ENCODE results near the gene XRN1. TPM values are rescaled to one million over a fixed set of nuclear protein-coding genes. Genes with fewer than 3 reads are reported as not detected.

XRN1 gene
- total and polyA plus RNA-seq, 2 of the 8 experiments (the other 6 are each of a cell fraction or from before 2014, with no cell fraction given) = 1.9 to 17.2 TPM

DNA sequence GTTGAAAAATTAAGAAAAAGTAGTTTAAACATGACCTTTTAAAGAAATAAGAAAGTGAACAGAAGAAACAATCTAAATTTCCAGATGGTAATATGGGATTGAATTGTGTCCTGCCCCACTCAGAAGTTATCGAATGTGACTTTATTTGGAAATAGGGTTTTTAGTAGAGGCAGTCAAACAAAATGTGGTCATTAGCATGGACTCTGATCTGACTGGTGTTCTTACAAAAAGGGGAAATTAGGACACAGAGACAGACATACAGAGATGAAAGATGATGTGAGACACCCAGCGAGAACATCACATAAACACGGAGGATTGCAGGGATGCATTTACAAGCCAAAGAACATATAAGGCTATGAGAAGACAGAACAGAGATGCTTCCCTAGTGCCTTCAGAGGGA is 73.2 kb downstream of the XRN1 start:
- Histone ChIP-seq H3K27ac (ENCODE audit: low read depth, low read length) (no peak overlapping the region), H2BK12ac (ENCODE audit: low read depth, low read length) (no peak overlapping the region), H3K18ac (ENCODE audit: extremely low read depth, low read length) (no peak overlapping the region), H3K36me3 (ENCODE audit: control insufficient read depth in 2 of 4, insufficient read depth in 4 of 4, low read length in 3 of 4) (peaks cover 0 to 4% (median 0%) of the 10 kb centered on the region in 4 experiments; a peak in 1 of 8 replicates), H3K27me3 (replicated peaks in 1 of 4; ENCODE audit: control insufficient read depth in 3 of 4, extremely low read depth in 1 of 4, insufficient read depth in 3 of 4, low read length in 3 of 4) (no peaks in the 10 kb centered on the region), H4K8ac (ENCODE audit: extremely low read depth, insufficient read depth, low read length) (no peak overlapping the region), H3K4ac (replicated peaks; ENCODE audit: insufficient read length, low read depth, low read length) (no peak overlapping the region), H4K20me1 (replicated peaks in 1 of 2; ENCODE audit: control insufficient read depth in 1 of 2, insufficient read depth in 2 of 2, low read length in 2 of 2) (no peaks in the 10 kb centered on the region), H2BK15ac (ENCODE audit: low read length) (no peak overlapping the region), H3K79me1 (ENCODE audit: low read depth, low read length) (no peaks in the 10 kb centered on the region), H3K9me3 (ENCODE audit: insufficient read depth in 2 of 2, low read depth in 1 of 2, low read length in 1 of 2) (no peaks in the 10 kb centered on the region), H3K4me3 (ENCODE audit: extremely low read depth in 1 of 4, insufficient read depth in 2 of 4, low read depth in 3 of 4, low read length in 4 of 4) (no peak overlapping the region), H3K4me1 (replicated peaks in 1 of 4; ENCODE audit: control insufficient read depth in 3 of 4, insufficient read depth in 4 of 4, low read length in 3 of 4) (no peaks in the 10 kb centered on the region), H2BK5ac (ENCODE audit: low read depth, low read length) (no peak overlapping the region), H3K79me2 (ENCODE audit: control insufficient read depth in 1 of 2, insufficient read depth in 2 of 2, low read length in 2 of 2) (no peaks in the 10 kb centered on the region), H3K23me2 (ENCODE audit: low read depth, low read length) (no peaks in the 10 kb centered on the region), H4K91ac (replicated peaks; ENCODE audit: insufficient read length, low read length) (no peak overlapping the region), H3K23ac (ENCODE audit: insufficient read length) (no peak overlapping the region), H2AFZ (ENCODE audit: low read length) (no peak overlapping the region), H4K5ac (ENCODE audit: insufficient read length, low read depth, low read length) (no peak overlapping the region), H2BK20ac (ENCODE audit: low read length) (no peak overlapping the region), H3K9ac (replicated peaks in 1 of 4; ENCODE audit: extremely low read depth in 1 of 4, low read depth in 3 of 4, low read length in 3 of 4) (no peak overlapping the region), H3K14ac (ENCODE audit: insufficient read length) (no peak overlapping the region), H3K4me2 (ENCODE audit: insufficient read depth in 1 of 2, low read depth in 2 of 2, low read length in 2 of 2) (no peak overlapping the region), H3K56ac (replicated peaks; ENCODE audit: insufficient read length, low read depth, low read length) (no peak overlapping the region), H2AK5ac (ENCODE audit: low read depth, low read length) (no peak overlapping the region), H2BK120ac (replicated peaks; ENCODE audit: low read depth, low read length) (no peak overlapping the region)
- FAIRE-seq (no peak), DNase-seq (ENCODE audit: low read depth in 1 of 2, low spot score in 2 of 2) (no peak)
- POLR2A ChIA-PET (ENCODE audit: partially characterized antibody) = no interaction called here
- CTCF ChIA-PET (ENCODE audit: partially characterized antibody) = interaction anchor here (1.2 to 1.8 kb wide), 2 partner anchors 8 to 12 kb away, joined by 3 to 6 read pairs; no protein-coding TSS in a partner anchor
- TF ChIP-seq TAF1 (IDR thresholded peaks at IDR 0.05; ENCODE audit: low read depth, low read length) (no peak), PHF8 (conservative IDR thresholded peaks at IDR 0.05; ENCODE audit: low read depth, low read length) (no peak), ZNF274 (IDR thresholded peaks at IDR 0.05; ENCODE audit: borderline replicate concordance, extremely low read depth, low read length) (no peak), KDM4A (IDR thresholded peaks at IDR 0.05; ENCODE audit: low read depth, low read length, severe bottlenecking) (no peak), CHD1 (IDR thresholded peaks at IDR 0.05; ENCODE audit: low read depth, low read length) (no peak), SIRT6 (IDR thresholded peaks at IDR 0.05; ENCODE audit: low read length) (no peak), TBP (IDR thresholded peaks at IDR 0.05; ENCODE audit: low read depth, low read length) (no peak), SP4 (IDR thresholded peaks at IDR 0.05; ENCODE audit: low read length) (no peak), RNF2 (IDR thresholded peaks at IDR 0.05; ENCODE audit: borderline replicate concordance, low read depth, low read length, missing control alignments, poor library complexity, severe bottlenecking) (no peak), KDM1A (IDR thresholded peaks at IDR 0.05; ENCODE audit: borderline replicate concordance, low read length) (no peak)
- TF ChIP-seq, protein P1, sequence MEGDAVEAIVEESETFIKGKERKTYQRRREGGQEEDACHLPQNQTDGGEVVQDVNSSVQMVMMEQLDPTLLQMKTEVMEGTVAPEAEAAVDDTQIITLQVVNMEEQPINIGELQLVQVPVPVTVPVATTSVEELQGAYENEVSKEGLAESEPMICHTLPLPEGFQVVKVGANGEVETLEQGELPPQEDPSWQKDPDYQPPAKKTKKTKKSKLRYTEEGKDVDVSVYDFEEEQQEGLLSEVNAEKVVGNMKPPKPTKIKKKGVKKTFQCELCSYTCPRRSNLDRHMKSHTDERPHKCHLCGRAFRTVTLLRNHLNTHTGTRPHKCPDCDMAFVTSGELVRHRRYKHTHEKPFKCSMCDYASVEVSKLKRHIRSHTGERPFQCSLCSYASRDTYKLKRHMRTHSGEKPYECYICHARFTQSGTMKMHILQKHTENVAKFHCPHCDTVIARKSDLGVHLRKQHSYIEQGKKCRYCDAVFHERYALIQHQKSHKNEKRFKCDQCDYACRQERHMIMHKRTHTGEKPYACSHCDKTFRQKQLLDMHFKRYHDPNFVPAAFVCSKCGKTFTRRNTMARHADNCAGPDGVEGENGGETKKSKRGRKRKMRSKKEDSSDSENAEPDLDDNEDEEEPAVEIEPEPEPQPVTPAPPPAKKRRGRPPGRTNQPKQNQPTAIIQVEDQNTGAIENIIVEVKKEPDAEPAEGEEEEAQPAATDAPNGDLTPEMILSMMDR (IDR thresholded peaks at IDR 0.05; ENCODE audit: control extremely low read depth in 1 of 3, insufficient read depth in 1 of 3, low read depth in 1 of 3, low read length in 3 of 3) = no peak
- WGBS, 2 experiments (ENCODE audit: extremely low coverage in 1 of 2, insufficient coverage in 1 of 2, insufficient read length in 1 of 2, insufficient replicate concordance in 2 of 2, low coverage in 1 of 2, low lambda C conversion rate in 2 of 2, missing lambda C conversion rate in 1 of 2) = 91% methylated on average over 3 of the region's 3 CpGs; no CpG with 5 or more reads in 1 of the 2 experiments
